Measurements from ENCODE around the gene DNAH12.
"Not testable (repeated sequence)": the region's sequence is repeated elsewhere in the genome, so short reads cannot be mapped to it uniquely, and the experiment has no call there.

Gene DNAH12

GRCh38 chr3:57314204-57314603 is 229.9 kb downstream of the DNAH12 start:
- no peak for DNase-seq (ENCODE audit: low read depth)

- no peak for DNase-seq (ENCODE audit: low read depth)
Observed at GRCh38 chr3:57309769-57310360, 234.3 kb downstream of the DNAH12 start.

GRCh38 chr3:57303520-57303919 is 240.6 kb downstream of the DNAH12 start:
- DNase-seq (ENCODE audit: low read depth): not testable (repeated sequence)

- DNase-seq (ENCODE audit: low read depth): no peak
Observed at GRCh38 chr3:57298041-57298440, 246.1 kb downstream of the DNAH12 start.

GRCh38 chr3:57292897-57293526 is 251.1 kb downstream of the DNAH12 start:
- no peak for DNase-seq (ENCODE audit: low read depth)

- DNase-seq (ENCODE audit: low read depth): no peak
Observed at GRCh38 chr3:57292159-57292896, 251.8 kb downstream of the DNAH12 start, which contains the start of gene ASB14. ASB14 (minus strand) TSS chr3:57292685; CDS start chr3:57292033, 652 bp downstream.

GRCh38 chr3:57288403-57288802 is 255.7 kb downstream of the DNAH12 start:
- no peak for DNase-seq (ENCODE audit: low read depth)

GRCh38 chr3:57287205-57287604 is 256.9 kb downstream of the DNAH12 start:
- no peak for DNase-seq (ENCODE audit: low read depth)

GRCh38 chr3:57283334-57283733 is 260.8 kb downstream of the DNAH12 start:
- DNase-seq (ENCODE audit: low read depth): no peak

- DNase-seq (ENCODE audit: low read depth): no peak
Observed at GRCh38 chr3:57281715-57282114, 262.4 kb downstream of the DNAH12 start.

- DNase-seq (ENCODE audit: low read depth): no peak
Observed at GRCh38 chr3:57279685-57280084, 264.5 kb downstream of the DNAH12 start.

- DNase-seq (ENCODE audit: low read depth): no peak
Observed at GRCh38 chr3:57278237-57278636, 265.9 kb downstream of the DNAH12 start.

- DNase-seq (ENCODE audit: low read depth): no peak
Observed at GRCh38 chr3:57275393-57275792, 268.8 kb downstream of the DNAH12 start.

GRCh38 chr3:57274845-57275244 is 269.3 kb downstream of the DNAH12 start:
- no peak for DNase-seq (ENCODE audit: low read depth)

- no peak for DNase-seq (ENCODE audit: low read depth)
Observed at GRCh38 chr3:57268416-57268815, 275.7 kb downstream of the DNAH12 start.

- DNase-seq (ENCODE audit: low read depth): no peak
Observed at GRCh38 chr3:57261929-57262328, 282.2 kb downstream of the DNAH12 start.

GRCh38 chr3:57261119-57261518 is 283.0 kb downstream of the DNAH12 start:
- DNase-seq (ENCODE audit: low read depth): no peak

- no peak for DNase-seq (ENCODE audit: low read depth)
Observed at GRCh38 chr3:57257678-57258077, 286.5 kb downstream of the DNAH12 start.

GRCh38 chr3:57256844-57257243 is 287.3 kb downstream of the DNAH12 start:
- no peak for DNase-seq (ENCODE audit: low read depth)

- no peak for DNase-seq (ENCODE audit: low read depth)
Observed at GRCh38 chr3:57252404-57252803, 291.7 kb downstream of the DNAH12 start.

- no peak for DNase-seq (ENCODE audit: low read depth)
Observed at GRCh38 chr3:57244946-57245345, 299.2 kb downstream of the DNAH12 start.
